HTERT RPE-1 (cell line): Measurements from ENCODE around the gene DIPK1A.

ENCODE experiments used
- in situ Hi-C: fragments of 300-500 bp; cut with MboI; formaldehyde crosslinking; loops from 4 replicates; pipeline ENCODE4 v1.14.3; 2020; ENCODE audit warnings: low sequenced_read_pairs

DIPK1A gene

DNA sequence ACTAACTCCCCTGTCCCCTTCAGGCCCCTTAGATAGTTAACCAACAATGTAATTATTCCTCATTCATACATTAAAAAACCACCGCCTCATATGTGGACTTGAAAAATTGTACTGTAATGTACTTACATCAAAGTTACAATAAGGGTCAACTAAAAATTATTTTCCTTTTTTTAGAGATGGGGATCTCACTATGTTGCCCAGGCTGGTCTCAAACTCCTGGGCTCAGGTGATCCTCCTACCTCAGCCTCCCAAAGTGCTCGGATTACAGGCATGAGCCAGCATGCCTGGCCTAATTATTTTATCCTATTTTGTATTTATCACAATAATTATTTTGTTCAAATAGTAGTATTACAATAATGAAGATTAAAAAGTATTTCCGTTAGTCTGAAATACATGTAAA, 116.8 kb downstream of the DIPK1A start:
- in situ Hi-C loops, result no loop called here

- in situ Hi-C loops, result no loop called here
These were observed 117.6 kb downstream of the DIPK1A start for GRCh38 chr1:92843429-92844352.

DNA sequence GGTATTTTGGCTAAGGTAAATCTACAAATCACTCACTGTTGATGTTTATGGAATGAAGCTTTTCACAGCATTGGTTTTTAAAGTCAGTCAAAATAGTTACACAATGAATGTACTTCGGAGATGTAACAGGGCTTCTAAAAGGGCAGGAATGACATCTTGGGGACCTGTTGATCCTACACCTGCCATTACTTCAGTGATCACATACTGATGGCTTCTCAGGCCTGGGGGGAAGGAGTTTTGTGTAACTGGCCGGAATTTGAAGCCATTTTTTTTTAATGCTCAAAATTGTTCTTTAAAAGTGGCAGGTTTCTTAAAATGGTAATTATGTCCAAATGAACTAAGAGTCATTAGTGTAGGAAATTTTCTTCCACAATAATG, 118.2 kb downstream of the DIPK1A start:
- in situ Hi-C loops, result no loop called here

DNA sequence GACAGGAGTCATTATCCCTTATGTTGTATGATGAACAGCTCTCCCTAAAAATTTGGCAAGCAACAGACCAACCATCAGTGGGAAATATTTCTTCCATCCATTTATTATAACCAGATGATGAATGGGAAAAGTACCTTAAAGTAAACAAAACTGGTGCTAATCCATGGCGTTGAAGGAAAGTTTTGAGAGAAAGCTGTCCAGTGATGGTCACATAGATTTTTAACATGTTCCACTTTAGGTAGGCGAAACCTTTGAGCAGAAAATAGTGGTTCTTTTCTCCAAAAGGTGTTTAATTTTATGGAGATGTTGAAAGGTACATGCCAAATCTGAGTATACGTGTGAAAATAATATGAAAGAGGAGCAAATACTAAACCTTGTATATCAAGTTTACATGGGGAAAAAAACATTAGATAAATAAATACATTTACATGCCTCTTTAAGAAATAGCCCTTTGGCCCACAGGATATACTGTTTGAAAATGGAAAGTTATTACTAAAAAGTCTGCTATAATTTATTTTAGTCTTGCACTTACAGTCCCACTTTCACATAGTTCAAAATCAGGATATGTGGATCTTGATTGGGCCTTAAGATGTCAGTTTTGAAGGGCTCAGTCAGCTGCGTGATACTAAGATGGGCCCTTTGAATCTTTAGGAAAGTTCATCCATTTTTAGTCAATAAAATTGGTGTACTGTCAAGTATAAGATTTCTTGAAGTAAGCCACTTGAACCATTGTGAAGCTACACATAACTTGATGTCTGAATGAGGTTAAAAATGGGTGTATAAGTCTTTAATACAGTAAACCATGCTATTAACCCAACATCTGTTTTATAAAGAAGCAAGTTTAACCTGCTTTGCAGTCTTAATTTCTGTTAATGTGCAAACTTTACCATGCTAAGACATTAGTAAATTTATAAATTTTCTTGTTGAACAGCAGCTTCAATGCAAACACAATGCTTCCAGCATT, 118.9 kb downstream of the DIPK1A start:
- in situ Hi-C loops, result no loop called here

GRCh38 chr1:92840600-92840999, 120.7 kb downstream of the DIPK1A start:
- in situ Hi-C loops, result no loop called here

GRCh38 chr1:92839442-92839841, 121.8 kb downstream of the DIPK1A start:
- in situ Hi-C loops, result no loop called here

DNA sequence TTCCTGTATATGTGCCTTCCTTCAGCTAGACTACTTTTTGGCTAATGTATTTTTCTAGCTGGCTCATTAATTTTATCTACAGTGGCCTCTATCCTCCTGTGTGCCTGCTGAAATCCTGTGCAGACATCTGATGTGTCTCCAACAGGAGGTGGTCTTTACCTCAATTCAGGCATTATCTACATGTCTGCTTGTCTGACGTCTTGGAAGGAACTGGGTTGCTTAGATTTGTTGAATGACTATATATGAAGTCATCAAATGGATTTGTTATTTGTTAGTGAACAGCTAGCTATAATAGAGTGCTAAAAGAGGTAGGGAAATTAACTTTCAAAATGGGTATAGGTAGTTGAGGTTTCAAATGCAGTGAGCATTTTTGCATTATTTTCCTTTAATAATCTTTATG, 122.7 kb downstream of the DIPK1A start:
- in situ Hi-C loops, result no loop called here

DNA sequence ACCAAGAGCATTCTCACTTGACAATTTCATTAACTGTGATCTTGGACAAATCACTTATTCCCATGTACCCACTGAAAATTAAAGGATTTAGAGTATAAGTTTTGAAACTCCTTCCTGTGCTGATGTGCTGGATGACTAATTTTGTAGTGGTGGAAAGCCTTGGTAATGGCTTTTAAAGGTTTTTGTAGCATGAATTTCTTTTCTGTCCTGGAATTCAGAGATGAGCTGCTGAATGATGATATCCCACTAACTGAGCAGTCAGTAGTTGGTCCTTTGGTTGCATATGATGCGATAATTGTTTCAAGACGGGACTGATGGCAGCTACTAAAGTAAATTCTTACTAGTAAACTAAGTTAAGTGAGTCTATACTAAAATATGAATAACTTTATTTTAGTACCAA, 124.2 kb downstream of the DIPK1A start:
- in situ Hi-C loops, result no loop called here

DNA sequence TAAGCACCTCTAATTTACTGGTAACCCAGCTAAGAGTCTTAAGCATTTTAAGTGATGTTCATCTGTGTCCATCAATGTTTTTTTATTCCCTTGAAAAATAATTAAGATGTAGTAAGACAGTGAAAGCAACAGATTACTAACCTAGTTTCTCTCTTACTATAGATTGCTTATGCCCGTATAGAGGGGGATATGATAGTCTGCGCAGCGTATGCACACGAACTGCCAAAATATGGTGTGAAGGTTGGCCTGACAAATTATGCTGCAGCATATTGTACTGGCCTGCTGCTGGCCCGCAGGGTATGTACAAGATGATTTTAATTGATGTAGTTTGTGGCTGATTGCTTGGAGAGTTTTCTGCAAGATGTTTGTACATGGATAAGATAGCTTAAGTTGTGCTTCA, 126.6 kb downstream of the DIPK1A start:
- in situ Hi-C loops, result no loop called here

- in situ Hi-C loops, result no loop called here
These were observed 127.4 kb downstream of the DIPK1A start for GRCh38 chr1:92833840-92834239.

DNA sequence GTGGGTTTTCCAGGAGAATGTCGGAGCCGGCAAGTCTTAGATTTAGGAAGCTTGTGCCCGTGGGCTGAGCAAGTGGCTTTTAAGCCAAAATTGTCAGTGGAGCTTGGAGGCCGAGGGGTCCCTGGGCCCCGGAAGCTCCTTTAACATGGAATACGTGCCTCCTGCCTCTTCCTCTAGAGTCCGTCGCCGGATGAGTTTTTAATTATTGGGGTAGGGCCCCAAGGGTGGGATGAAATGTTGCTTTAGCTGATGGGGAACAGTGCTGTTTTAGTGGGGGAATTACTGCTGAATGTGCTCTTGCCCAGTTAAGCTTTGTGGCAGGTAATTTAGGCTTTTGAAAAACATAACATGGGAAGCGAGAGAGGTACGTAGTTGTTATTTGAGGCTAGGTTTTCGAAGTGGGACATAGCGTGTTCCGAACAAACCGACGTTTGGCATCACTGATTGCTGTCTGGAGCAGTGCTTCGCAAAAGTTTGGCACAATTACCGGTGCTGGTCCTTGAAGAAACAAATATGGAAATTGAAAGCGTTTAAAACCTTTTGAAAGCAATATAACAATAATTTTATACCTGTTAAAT, 128.6 kb downstream of the DIPK1A start:
- in situ Hi-C loops, result no loop called here

DNA sequence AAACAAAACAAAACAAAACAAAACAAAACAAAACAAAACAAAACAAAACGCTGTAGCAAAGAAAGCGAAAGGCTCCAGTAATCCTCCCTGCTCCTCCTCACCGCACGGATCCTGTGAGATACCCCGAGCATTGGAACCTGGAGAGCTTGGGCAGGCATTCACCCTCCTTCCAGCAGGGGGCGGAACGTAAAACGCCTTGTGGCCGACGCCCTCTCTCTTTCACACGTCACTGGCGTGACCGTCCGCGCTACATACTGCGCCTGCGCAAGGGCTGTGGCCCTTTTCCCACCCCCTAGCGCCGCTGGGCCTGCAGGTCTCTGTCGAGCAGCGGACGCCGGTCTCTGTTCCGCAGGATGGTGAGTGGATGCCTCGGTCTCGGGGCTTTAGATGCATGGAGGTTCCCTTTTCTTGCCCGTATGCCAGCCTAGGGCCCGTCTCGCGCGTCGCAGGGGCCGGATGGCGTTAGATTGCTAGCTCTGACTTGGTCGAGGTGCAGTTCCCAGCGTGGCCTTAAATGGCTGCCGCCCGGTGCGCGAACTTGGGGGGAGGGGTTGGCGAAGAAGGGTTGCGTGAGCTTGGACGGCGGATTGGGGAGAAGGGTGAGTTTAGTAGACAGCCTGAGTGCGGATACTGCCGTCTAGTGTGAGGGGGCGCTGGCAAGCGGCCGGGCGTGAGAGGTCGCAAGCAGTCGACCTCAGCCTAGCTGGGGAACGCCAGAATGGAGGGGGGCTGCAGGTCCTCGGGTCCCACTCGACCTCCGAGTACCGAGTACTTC, 129.3 kb downstream of the DIPK1A start, which contains the start of gene RPL5:
RPL5 (plus strand) TSS at position 279 of the 775 bp plus-strand sequence; CDS start at position 354, 75 bp downstream.
- in situ Hi-C loops, result no loop called here

DNA sequence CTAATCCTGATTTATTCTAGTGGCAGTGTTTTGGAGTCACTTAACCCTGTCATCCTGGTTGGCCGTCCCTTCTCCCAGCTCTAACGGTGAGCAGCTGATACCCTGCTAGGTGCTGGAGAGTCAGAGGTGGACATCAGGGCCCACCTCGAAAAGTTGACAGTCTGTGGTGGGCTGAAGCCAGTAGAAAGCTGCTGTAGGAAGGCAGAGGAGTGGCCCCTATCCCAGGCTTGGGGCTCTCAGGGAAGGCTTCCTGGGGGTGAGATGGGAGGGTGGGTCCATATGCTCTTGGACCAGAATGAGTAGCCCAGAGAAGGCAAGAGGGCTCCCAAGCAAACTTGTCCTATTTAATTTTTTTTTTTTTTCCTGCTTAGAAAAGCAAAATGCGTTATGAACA, 129.9 kb downstream of the DIPK1A start:
- in situ Hi-C loops, result no loop called here

DNA sequence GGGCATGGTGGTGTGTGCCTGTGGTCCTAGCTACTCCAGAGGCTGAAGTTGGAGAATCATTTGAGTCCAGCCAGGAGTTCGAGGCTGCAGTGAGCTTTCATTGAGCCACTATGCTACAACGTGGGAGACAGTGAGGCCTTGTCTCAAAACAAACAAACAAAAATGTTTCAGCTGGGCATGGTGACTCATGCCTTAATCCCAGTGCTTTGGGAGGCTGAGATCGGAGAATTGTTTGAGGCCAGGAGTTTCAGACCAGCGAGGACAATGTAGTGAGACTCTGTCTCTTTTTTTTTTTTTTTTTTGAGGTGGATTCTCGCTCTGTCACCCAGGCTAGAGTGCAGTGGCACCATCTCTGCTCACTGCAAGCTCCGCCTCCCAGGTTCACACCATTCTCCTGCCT, 134.5 kb downstream of the DIPK1A start:
- in situ Hi-C loops, result no loop called here

- in situ Hi-C loops, result no loop called here
These were observed 138.4 kb downstream of the DIPK1A start for GRCh38 chr1:92822879-92823278.

DNA sequence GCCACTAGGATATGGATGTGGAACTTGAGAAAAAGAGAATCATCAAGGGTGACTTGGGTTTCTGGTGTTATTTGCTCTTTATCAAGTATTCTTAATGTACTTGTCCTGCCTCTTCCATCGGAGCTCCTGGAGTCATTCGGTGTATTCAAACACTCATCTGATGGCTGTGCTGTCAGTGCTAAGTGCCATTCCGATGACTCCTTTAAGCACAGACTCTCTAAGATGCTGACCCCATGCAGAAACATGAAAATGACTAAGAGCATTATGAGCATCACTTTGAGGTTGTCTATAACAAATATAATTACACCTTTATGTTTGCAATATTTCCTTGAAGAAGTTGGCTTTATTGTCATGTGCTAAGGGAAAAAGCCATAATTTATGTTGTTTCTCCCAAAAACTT, 140.7 kb downstream of the DIPK1A start:
- in situ Hi-C loops, result no loop called here

GRCh38 chr1:92820024-92820423, 141.2 kb downstream of the DIPK1A start:
- in situ Hi-C loops, result no loop called here

GRCh38 chr1:92817986-92818764, 143.1 kb downstream of the DIPK1A start:
- in situ Hi-C loops, result no loop called here

- in situ Hi-C loops, result no loop called here
These were observed 144.0 kb downstream of the DIPK1A start for GRCh38 chr1:92817137-92817697.
